A172 (cell line): ENCODE measurements around the gene FITM2. TPM values are rescaled to one million over a fixed set of nuclear protein-coding genes. Genes with fewer than 3 reads are reported as not detected.
A peak's percentile ranks its signal among the peaks of the same experiment; 100 is the strongest.
"Not testable (repeated sequence)": the region's sequence is repeated elsewhere in the genome, so short reads cannot be mapped to it uniquely, and the experiment has no call there.

ENCODE experiments used
- DNase-seq: peaks from one replicate; pipeline ENCODE4 v3.0.0-alpha.2; 2015; ENCODE audit warnings: low spot score
- total RNA-seq: library from RNA; depleted of rRNA; stranded (reverse); fragments of >200 nt; shearing (Covaris generic); gene quantifications from 2 replicates; pipeline ENCODE4 v1.2.3, GENCODE V29; 2014

Gene FITM2
- total RNA-seq, 1 experiment from 2014 or later: 11.8 TPM

GRCh38 chr20:44334306-44334705 lies 23.3 kb upstream of the FITM2 start:
- DNase-seq: no peak

- DNase-seq: no peak
These were observed 20.2 kb upstream of the FITM2 start for GRCh38 chr20:44331201-44331600.

GRCh38 chr20:44328428-44328827 lies 17.4 kb upstream of the FITM2 start:
- DNase-seq: no peak

- DNase-seq: not testable (repeated sequence)
These were observed 16.7 kb upstream of the FITM2 start for GRCh38 chr20:44327748-44328147.

- no peak for DNase-seq
These were observed 15.6 kb upstream of the FITM2 start for GRCh38 chr20:44326391-44327159.

GRCh38 chr20:44324343-44324742 lies 13.3 kb upstream of the FITM2 start:
- DNase-seq: peak; percentile 48

- DNase-seq: no peak
These were observed 8.9 kb upstream of the FITM2 start for GRCh38 chr20:44319839-44320422.

- no peak for DNase-seq
These were observed 3.9 kb upstream of the FITM2 start for GRCh38 chr20:44314870-44315269.

GRCh38 chr20:44309763-44310663 lies 989 bp downstream of the FITM2 start:
- DNase-seq: peak; percentile 28

- no peak for DNase-seq
These were observed 4.1 kb downstream of the FITM2 start for GRCh38 chr20:44306927-44307326.

GRCh38 chr20:44304383-44304782 lies 6.6 kb downstream of the FITM2 start:
- no peak for DNase-seq

GRCh38 chr20:44302736-44303135 lies 8.3 kb downstream of the FITM2 start:
- DNase-seq: no peak

- DNase-seq: no peak
These were observed 8.9 kb downstream of the FITM2 start for GRCh38 chr20:44302026-44302669.

GRCh38 chr20:44301285-44301684 lies 9.7 kb downstream of the FITM2 start:
- no peak for DNase-seq

GRCh38 chr20:44299011-44299535 lies 11.9 kb downstream of the FITM2 start:
- DNase-seq: not testable (repeated sequence)

GRCh38 chr20:44297721-44298120 lies 13.3 kb downstream of the FITM2 start:
- DNase-seq: no peak

- no peak for DNase-seq
These were observed 15.0 kb downstream of the FITM2 start for GRCh38 chr20:44296011-44296410.

GRCh38 chr20:44291754-44292153 lies 19.2 kb downstream of the FITM2 start:
- no peak for DNase-seq

GRCh38 chr20:44288252-44288651 lies 22.8 kb downstream of the FITM2 start:
- DNase-seq: no peak

- DNase-seq: no peak
These were observed 23.5 kb downstream of the FITM2 start for GRCh38 chr20:44287272-44288097.

- DNase-seq: no peak
These were observed 27.0 kb downstream of the FITM2 start for GRCh38 chr20:44284032-44284431.
